Tibial artery (tissue), 4 donors: Measurements from ENCODE around the gene ALDH1A1.

Experiments used
- DNase-seq, 2 donors: peaks; one replicate each; pipeline ENCODE4 v3.0.0-alpha.2; 2019
- H3K27ac ChIP-seq, 2 donors: fragments of 200-600 bp; sonication (generic) in 1 of 2; 1 replicate in 1 of 2; 2 replicates in 1 of 2; pipeline ENCODE4 v1.5.1; 2018 to 2019; ENCODE audit warnings: mild to moderate bottlenecking in 1 of 2
- H3K27me3 ChIP-seq, 2 donors: fragments of 200-600 bp; sonication (generic) in 1 of 2; one replicate each; pipeline versions ENCODE4 v1.5.1 to v1.6.0; 2016 to 2019
- H3K36me3 ChIP-seq, 3 donors: fragments of 200-600 bp; sonication (generic) in 2 of 3; one replicate each; pipeline ENCODE4 v1.5.1; 2016 to 2019; ENCODE audit warnings: mild to moderate bottlenecking in 2 of 3
- H3K4me1 ChIP-seq, 4 donors: fragments of 200-600 bp; sonication (generic) in 2 of 4; 1 replicate in 3 of 4; 2 replicates in 1 of 4; pipeline ENCODE4 v1.5.1; 2016 to 2019
- H3K4me3 ChIP-seq, 2 donors: fragments of 200-600 bp; sonication (generic) in 1 of 2; 1 replicate in 1 of 2; 2 replicates in 1 of 2; pipeline ENCODE4 v1.5.1; 2018 to 2019; ENCODE audit warnings: mild to moderate bottlenecking in 2 of 2
- H3K9me3 ChIP-seq, 3 donors: fragments of 200-600 bp; sonication (generic) in 1 of 3; one replicate each; pipeline ENCODE4 v1.5.1; 2016 to 2019
- CTCF ChIP-seq, 2 experiments: fragments of 200-600 bp in 1 of 2; fragments of 450-650 bp in 1 of 2; IDR thresholded peaks; one replicate each; pipeline ENCODE4 v1.5.1; 2017 to 2019; ENCODE audit warnings: antibody characterized with exemption in 2 of 2, mild to moderate bottlenecking in 1 of 2, moderate library complexity in 1 of 2
- intact Hi-C: fragments of 100-400 bp; cut with DNase I; formaldehyde crosslinking; loops from one replicate; pipeline ENCODE4 v1.15.0; 2023; ENCODE audit warnings: low total_unique reads

Gene ALDH1A1

DNA sequence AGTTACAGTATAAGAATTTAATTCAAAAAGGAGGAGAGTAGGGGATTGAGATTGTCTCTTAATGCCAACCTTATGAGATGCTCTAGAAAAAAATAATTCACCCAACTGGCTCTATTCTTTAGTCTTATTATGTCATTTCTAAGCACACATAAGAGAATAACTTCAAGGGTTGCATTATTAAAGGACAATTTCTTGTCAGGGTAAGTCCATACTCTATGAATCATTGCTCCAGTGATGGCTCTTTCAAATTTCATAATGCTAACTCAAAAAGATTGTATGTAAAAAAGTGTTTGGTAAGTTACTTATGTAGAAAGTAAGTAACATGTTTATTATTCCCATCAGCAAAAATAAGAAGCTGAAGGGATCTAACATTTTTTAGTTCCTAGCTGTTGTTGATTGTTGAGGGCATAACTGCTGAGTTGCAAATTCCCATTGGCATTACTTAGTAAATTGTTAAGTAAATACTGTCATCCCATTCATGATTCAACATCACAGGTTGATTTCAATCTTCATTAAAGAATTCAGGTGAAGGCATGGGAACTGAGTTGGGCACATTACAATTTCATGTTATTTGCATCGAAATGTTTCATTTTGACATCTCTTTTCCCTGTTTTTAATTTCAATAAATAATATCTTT, 28.6 kb downstream of the ALDH1A1 start:
- Histone ChIP-seq H3K36me3 (no peaks in the 10 kb centered on the region), H3K9me3 (no peaks in the 10 kb centered on the region), H3K4me3 (no peak overlapping the region), H3K27ac (no peak overlapping the region), H3K4me1 (no peaks in the 10 kb centered on the region), H3K27me3 (no peaks in the 10 kb centered on the region)
- intact Hi-C loops: no loop called here
- DNase-seq: no peak
- no peak for TF ChIP-seq CTCF (IDR thresholded peaks at IDR 0.05)

- H3K27ac ChIP-seq: no peak overlapping the region
- no peak for TF ChIP-seq CTCF (IDR thresholded peaks at IDR 0.05)
- H3K27me3 ChIP-seq: no peaks in the 10 kb centered on the region
- no peaks in the 10 kb centered on the region for H3K36me3 ChIP-seq
- intact Hi-C loops: no loop called here
- DNase-seq: no peak
- H3K9me3 ChIP-seq: no peaks in the 10 kb centered on the region
- no peak overlapping the region for H3K4me3 ChIP-seq
- no peaks in the 10 kb centered on the region for H3K4me1 ChIP-seq
Observed at GRCh38 chr9:72923077-72923476, 29.8 kb downstream of the ALDH1A1 start.

GRCh38 chr9:72921888-72922654, 30.8 kb downstream of the ALDH1A1 start:
- Histone ChIP-seq H3K27me3 (no peaks in the 10 kb centered on the region), H3K4me1 (no peaks in the 10 kb centered on the region), H3K9me3 (no peaks in the 10 kb centered on the region), H3K27ac (no peak overlapping the region), H3K4me3 (no peak overlapping the region), H3K36me3 (no peaks in the 10 kb centered on the region)
- TF ChIP-seq CTCF (IDR thresholded peaks at IDR 0.05): no peak
- no peak for DNase-seq
- intact Hi-C loops: no loop called here

GRCh38 chr9:72919246-72919945, 33.5 kb downstream of the ALDH1A1 start:
- no peaks in the 10 kb centered on the region for H3K27me3 ChIP-seq
- no peak for DNase-seq
- H3K27ac ChIP-seq: no peak overlapping the region
- H3K4me3 ChIP-seq: no peak overlapping the region
- TF ChIP-seq CTCF (IDR thresholded peaks at IDR 0.05): no peak
- no peaks in the 10 kb centered on the region for H3K4me1 ChIP-seq
- intact Hi-C loops: no loop called here
- H3K9me3 ChIP-seq: no peaks in the 10 kb centered on the region
- peaks cover 0 to 13% (median 0%) of the 10 kb centered on the region in 3 donors for H3K36me3 ChIP-seq

GRCh38 chr9:72917892-72918509, 34.9 kb downstream of the ALDH1A1 start:
- H3K27ac ChIP-seq: no peak overlapping the region
- H3K4me1 ChIP-seq: no peaks in the 10 kb centered on the region
- DNase-seq: no peak
- intact Hi-C loops: no loop called here
- H3K4me3 ChIP-seq: no peak overlapping the region
- no peaks in the 10 kb centered on the region for H3K9me3 ChIP-seq
- TF ChIP-seq CTCF (IDR thresholded peaks at IDR 0.05): no peak
- H3K27me3 ChIP-seq: no peaks in the 10 kb centered on the region
- peaks cover 0 to 13% (median 0%) of the 10 kb centered on the region in 3 donors for H3K36me3 ChIP-seq
